ENCODE results near the gene PCDHGB7.

The PCDHGB7 gene

GRCh38 chr5:141388661-141389060 lies 28.8 kb upstream of the PCDHGB7 start:
- no peak for ATAC-seq
- no peak for TF ChIP-seq GLIS3 (CRISPR knock-in tag; IDR thresholded peaks at IDR 0.05)
- TF ChIP-seq ZFP30 (CRISPR knock-in tag; IDR thresholded peaks at IDR 0.05): no peak
- no peak for TF ChIP-seq SNAI2 (CRISPR knock-in tag; IDR thresholded peaks at IDR 0.05)
- no peak for TF ChIP-seq CSDC2 (CRISPR knock-in tag; IDR thresholded peaks at IDR 0.05)
- no peak for TF ChIP-seq ZNF565 (CRISPR knock-in tag; conservative IDR thresholded peaks at IDR 0.05; ENCODE audit: low read depth)
- TF ChIP-seq RARB (CRISPR knock-in tag; IDR thresholded peaks at IDR 0.05): no peak
- TF ChIP-seq TSHZ2 (CRISPR knock-in tag; IDR thresholded peaks at IDR 0.05): no peak
- TF ChIP-seq TCF4 (CRISPR knock-in tag; IDR thresholded peaks at IDR 0.05; ENCODE audit: borderline replicate concordance): no peak
- no peak for TF ChIP-seq POU6F1 (CRISPR knock-in tag; IDR thresholded peaks at IDR 0.05; ENCODE audit: borderline replicate concordance, low read depth)
- TF ChIP-seq ARNTL (CRISPR knock-in tag; IDR thresholded peaks at IDR 0.05; ENCODE audit: borderline replicate concordance, low read depth): no peak
- TF ChIP-seq ISL1 (CRISPR knock-in tag; IDR thresholded peaks at IDR 0.05): no peak
- TF ChIP-seq CSRNP3 (CRISPR knock-in tag; IDR thresholded peaks at IDR 0.05): no peak
- TF ChIP-seq ZNF8 (CRISPR knock-in tag; IDR thresholded peaks at IDR 0.05): no peak
- TF ChIP-seq TOX (CRISPR knock-in tag; IDR thresholded peaks at IDR 0.05; ENCODE audit: borderline replicate concordance): no peak

- no peak for TF ChIP-seq CREB5 (CRISPR knock-in tag; IDR thresholded peaks at IDR 0.05; ENCODE audit: low read depth)
- TF ChIP-seq POU6F1 (CRISPR knock-in tag; IDR thresholded peaks at IDR 0.05; ENCODE audit: borderline replicate concordance, low read depth): no peak
- TF ChIP-seq PPARA (CRISPR knock-in tag; IDR thresholded peaks at IDR 0.05; ENCODE audit: borderline replicate concordance): no peak
- TF ChIP-seq CSRNP3 (CRISPR knock-in tag; IDR thresholded peaks at IDR 0.05): no peak
- no peak for TF ChIP-seq ISL1 (CRISPR knock-in tag; IDR thresholded peaks at IDR 0.05)
- no peak for TF ChIP-seq BACH2 (CRISPR knock-in tag; IDR thresholded peaks at IDR 0.05; ENCODE audit: borderline replicate concordance)
- TF ChIP-seq PATZ1 (CRISPR knock-in tag; IDR thresholded peaks at IDR 0.05; ENCODE audit: borderline replicate concordance): no peak
- TF ChIP-seq OSR1 (CRISPR knock-in tag; IDR thresholded peaks at IDR 0.05): no peak
- no peak for TF ChIP-seq RARB (CRISPR knock-in tag; IDR thresholded peaks at IDR 0.05)
- no peak for TF ChIP-seq ZNF8 (CRISPR knock-in tag; IDR thresholded peaks at IDR 0.05)
- no peak for TF ChIP-seq GLIS3 (CRISPR knock-in tag; IDR thresholded peaks at IDR 0.05)
- TF ChIP-seq SNAI2 (CRISPR knock-in tag; IDR thresholded peaks at IDR 0.05): no peak
- TF ChIP-seq TCF4 (CRISPR knock-in tag; IDR thresholded peaks at IDR 0.05; ENCODE audit: borderline replicate concordance): no peak
- ATAC-seq: no peak
Measured at GRCh38 chr5:141389153-141390042, 28.1 kb upstream of the PCDHGB7 start.
